Natural killer cell (primary cell): ENCODE data around the gene PLLP. TPM values are rescaled to one million over a fixed set of nuclear protein-coding genes. Genes with fewer than 3 reads are reported as not detected.
A peak's percentile ranks its signal among the peaks of the same experiment; 100 is the strongest.

Experiments used
- ATAC-seq, 3 donors: fragments of 150-1000 bp in 2 of 3; fragments of 200-7000 bp in 1 of 3; cut with Tn5 transposase; 1 replicate in 1 of 3; 2 replicates in 2 of 3; pipeline ENCODE4 v1.10.0; 2021; ENCODE audit warnings: mild to moderate bottlenecking in 2 of 3, moderate library complexity in 2 of 3
- DNase-seq, 2 donors: peaks; one replicate each; pipeline versions ENCODE4 v3.0.0 to v3.0.0-alpha.2; 2013 to 2021; ENCODE audit warnings: mixed read lengths in 1 of 2
- H3K27ac ChIP-seq: one replicate; pipeline ENCODE4 v1.5.1; 2013; ENCODE audit warnings: mild to moderate bottlenecking, low read length
- H3K27me3 ChIP-seq: one replicate; pipeline ENCODE4 v1.6.1; 2013; ENCODE audit warnings: low read length; ENCODE audit not compliant: control insufficient read depth, insufficient read depth
- H3K36me3 ChIP-seq: one replicate; pipeline ENCODE4 v1.6.1; 2013; ENCODE audit warnings: low read length; ENCODE audit not compliant: control insufficient read depth, insufficient read depth
- H3K4me1 ChIP-seq: one replicate; pipeline ENCODE4 v1.6.1; 2013; ENCODE audit warnings: low read length; ENCODE audit not compliant: control insufficient read depth, insufficient read depth
- H3K4me3 ChIP-seq: one replicate; pipeline ENCODE4 v1.5.1; 2013; ENCODE audit warnings: low read length
- H3K9me3 ChIP-seq: one replicate; pipeline ENCODE4 v1.6.1; 2013; ENCODE audit warnings: low read length; ENCODE audit not compliant: control insufficient read depth, insufficient read depth
- H3K27ac Mint-ChIP-seq, 2 donors: one replicate each; pipeline ENCODE4 v1.8.0; 2022; ENCODE audit warnings: mild to moderate bottlenecking in 2 of 2, mixed read lengths in 2 of 2, moderate library complexity in 1 of 2
- H3K27me3 Mint-ChIP-seq, 2 donors: one replicate each; pipeline ENCODE4 v1.8.0; 2022; ENCODE audit warnings: low read depth in 2 of 2, mixed read lengths in 2 of 2
- H3K36me3 Mint-ChIP-seq: one replicate; pipeline ENCODE4 v1.8.0; 2022; ENCODE audit warnings: mixed read lengths
- H3K4me1 Mint-ChIP-seq, 2 donors: one replicate each; pipeline ENCODE4 v1.8.0; 2022; ENCODE audit warnings: mixed read lengths in 2 of 2
- H3K4me3 Mint-ChIP-seq: one replicate; pipeline ENCODE4 v1.8.0; 2022; ENCODE audit warnings: mild to moderate bottlenecking, moderate library complexity, mixed read lengths
- H3K9me3 Mint-ChIP-seq, 2 donors: one replicate each; pipeline ENCODE4 v1.8.0; 2022; ENCODE audit warnings: mixed read lengths in 2 of 2
- CTCF ChIP-seq: fragments of 200-600 bp; IDR thresholded peaks from one replicate; pipeline ENCODE4 v1.8.0; 2022; ENCODE audit warnings: antibody characterized with exemption
- WGBS: methylation state at CpG from one replicate; pipeline ENCODE4 v1.1.7; 2013; ENCODE audit warnings: missing lambda C conversion rate; ENCODE audit not compliant: insufficient coverage; 5-methylcytosine and 5-hydroxymethylcytosine counted together
- intact Hi-C: fragments of 100-400 bp; cut with micrococcal nuclease; formaldehyde crosslinking; loops from one replicate; pipeline ENCODE4 v1.14.2; 2022
- total RNA-seq, 4 donors: library from RNA; stranded (reverse); fragments of 120-200 nt in 1 of 4; gene quantifications; one replicate each; pipeline versions ENCODE4 v1.2.3 to v1.2.4, GENCODE V29; 2013 to 2022

The PLLP gene
- total RNA-seq, 3 donors from 2014 or later (not counting 1 experiment from before 2014, with no cell fraction given), result not detected

GRCh38 chr16:57299009-57299718, 14.7 kb upstream of the PLLP start:
- H3K9me3 ChIP-seq, result no peaks in the 10 kb centered on the region
- no peak overlapping the region for H3K4me3 Mint-ChIP-seq
- peaks cover 32% of the 10 kb centered on the region for H3K4me1 ChIP-seq
- TF ChIP-seq CTCF, result no peak
- peak; percentile 9 to 21 (median 18) for ATAC-seq
- DNase-seq, result no peak
- peak overlapping the region; percentile 67 for H3K4me3 ChIP-seq
- peaks cover 0 to 5% of the 10 kb centered on the region in 2 donors for H3K4me1 Mint-ChIP-seq
- H3K27me3 ChIP-seq, result no peaks in the 10 kb centered on the region
- WGBS, result 31% methylated on average over 14 of the region's 14 CpGs
- peak overlapping the region; percentile 83 for H3K27ac ChIP-seq
- H3K27ac Mint-ChIP-seq, result no peak overlapping the region
- intact Hi-C loops, result loop anchor here (2.0 kb wide), 2 partner anchors 112 to 366 kb away; partner anchors contain the start of genes HERPUD1, PSME3IP1 and RSPRY1
- H3K9me3 Mint-ChIP-seq, result no peaks in the 10 kb centered on the region
- H3K27me3 Mint-ChIP-seq, result no peaks in the 10 kb centered on the region
- no peaks in the 10 kb centered on the region for H3K36me3 Mint-ChIP-seq
- no peaks in the 10 kb centered on the region for H3K36me3 ChIP-seq

- Histone ChIP-seq H3K36me3 (no peaks in the 10 kb centered on the region), H3K4me1 (peaks cover 24% of the 10 kb centered on the region), H3K27ac (no peak overlapping the region), H3K9me3 (no peaks in the 10 kb centered on the region), H3K27me3 (no peaks in the 10 kb centered on the region), H3K4me3 (no peak overlapping the region)
- Mint-ChIP-seq H3K4me1 (peaks cover 0 to 5% of the 10 kb centered on the region in 2 donors), H3K36me3 (no peaks in the 10 kb centered on the region), H3K27ac (no peak overlapping the region), H3K9me3 (no peaks in the 10 kb centered on the region), H3K27me3 (no peaks in the 10 kb centered on the region), H3K4me3 (peak overlapping the region; percentile 22)
- intact Hi-C loops, result loop anchor here (2.0 kb wide), 2 partner anchors 111 to 365 kb away; partner anchors contain the start of genes HERPUD1, PSME3IP1 and RSPRY1
- ATAC-seq, result no peak
- peak in 1 of 2 donors; percentile 77 for DNase-seq
- TF ChIP-seq CTCF, result no peak
- 62% methylated on average over 12 of the region's 13 CpGs for WGBS
These were observed 13.4 kb upstream of the PLLP start for GRCh38 chr16:57297856-57298255.

- peaks cover 11 to 16% of the 10 kb centered on the region in 2 donors for H3K27me3 Mint-ChIP-seq
- no peaks in the 10 kb centered on the region for H3K9me3 Mint-ChIP-seq
- DNase-seq (no peak), ATAC-seq (no peak)
- Histone ChIP-seq H3K9me3 (no peaks in the 10 kb centered on the region), H3K27ac (no peak overlapping the region), H3K27me3 (peaks cover 12% of the 10 kb centered on the region), H3K4me1 (peaks cover 6% of the 10 kb centered on the region), H3K36me3 (no peaks in the 10 kb centered on the region), H3K4me3 (no peak overlapping the region)
- H3K4me3 Mint-ChIP-seq, result no peak overlapping the region
- peaks cover 5 to 9% of the 10 kb centered on the region in 2 donors for H3K4me1 Mint-ChIP-seq
- intact Hi-C loops, result no loop called here
- no peak for TF ChIP-seq CTCF
- no peaks in the 10 kb centered on the region for H3K36me3 Mint-ChIP-seq
- H3K27ac Mint-ChIP-seq, result no peak overlapping the region
- 82% methylated on average over 10 of the region's 14 CpGs for WGBS
These were observed 5.2 kb upstream of the PLLP start for GRCh38 chr16:57289391-57290257.
